Activated T-helper 17 cell treated with anti-CD3 and anti-CD28 coated beads, Interleukin-2, amount 50 U/mL, for 72 hours (primary cell): Measurements from ENCODE around the gene MINAR2. TPM values are rescaled to one million over a fixed set of nuclear protein-coding genes. Genes with fewer than 3 reads are reported as not detected.
A peak's percentile ranks its signal among the peaks of the same experiment; 100 is the strongest.

Experiments used
- ATAC-seq: fragments of 150-1000 bp; cut with Tn5 transposase; replicated peaks from 2 replicates; pipeline ENCODE4 v1.10.0; 2021; ENCODE audit warnings: mild to moderate bottlenecking, moderate library complexity
- H3K27ac Mint-ChIP-seq: one replicate; pipeline ENCODE4 v1.8.0; 2022; ENCODE audit warnings: mixed read lengths
- H3K27me3 Mint-ChIP-seq: one replicate; pipeline ENCODE4 v1.8.0; 2022; ENCODE audit warnings: mixed read lengths
- H3K36me3 Mint-ChIP-seq: one replicate; pipeline ENCODE4 v1.8.0; 2022; ENCODE audit warnings: low read depth, mild to moderate bottlenecking, mixed read lengths
- H3K4me1 Mint-ChIP-seq: one replicate; pipeline ENCODE4 v1.8.0; 2022; ENCODE audit warnings: mixed read lengths
- H3K4me3 Mint-ChIP-seq: one replicate; pipeline ENCODE4 v1.8.0; 2022; ENCODE audit warnings: mild to moderate bottlenecking, mixed read lengths
- H3K9me3 Mint-ChIP-seq: one replicate; pipeline ENCODE4 v1.8.0; 2022; ENCODE audit warnings: mixed read lengths
- total RNA-seq, 2 donors: library from RNA; stranded (reverse); gene quantifications; one replicate each; pipeline ENCODE4 v1.2.3, GENCODE V29; 2022

Gene MINAR2
- total RNA-seq, 2 donors from 2014 or later: 0.13 TPM; not detected in 1

DNA sequence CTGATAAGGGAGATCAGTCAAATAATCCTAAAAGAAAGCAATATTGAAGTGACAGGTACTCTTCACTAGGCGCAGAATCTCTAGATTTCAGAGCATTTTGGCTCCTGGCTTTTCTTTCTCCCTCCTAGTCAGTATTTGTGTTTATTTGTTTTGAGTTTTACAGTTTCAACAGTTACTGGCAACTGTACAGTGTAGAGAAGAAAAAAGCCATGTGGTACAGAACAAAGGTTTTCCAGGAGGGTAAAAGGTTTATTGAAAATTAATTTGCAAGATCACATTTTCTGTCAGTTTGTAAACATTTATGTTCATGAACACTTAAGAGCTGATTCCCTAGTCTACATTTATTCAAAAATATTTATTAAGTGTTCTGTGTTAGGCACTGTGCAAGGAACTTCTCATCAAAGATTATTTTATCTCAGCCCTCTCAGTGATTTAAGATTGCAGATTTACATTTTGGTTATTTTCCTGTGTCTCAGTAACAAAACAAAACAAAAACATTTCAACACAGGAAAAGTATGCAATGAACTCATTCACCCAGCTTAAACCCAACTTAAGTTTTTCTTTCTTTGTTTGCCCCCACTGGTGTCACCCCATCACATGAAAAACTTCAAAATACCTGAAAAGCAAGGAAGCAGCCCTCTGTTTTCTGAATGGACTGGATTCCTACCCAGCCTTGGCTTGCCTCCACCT is 12.9 kb downstream of the MINAR2 start:
- Mint-ChIP-seq H3K4me3 (no peak overlapping the region), H3K9me3 (no peaks in the 10 kb centered on the region), H3K36me3 (no peaks in the 10 kb centered on the region), H3K27ac (no peak overlapping the region), H3K27me3 (peaks cover 11% of the 10 kb centered on the region), H3K4me1 (no peaks in the 10 kb centered on the region)
- no peak for ATAC-seq

DNA sequence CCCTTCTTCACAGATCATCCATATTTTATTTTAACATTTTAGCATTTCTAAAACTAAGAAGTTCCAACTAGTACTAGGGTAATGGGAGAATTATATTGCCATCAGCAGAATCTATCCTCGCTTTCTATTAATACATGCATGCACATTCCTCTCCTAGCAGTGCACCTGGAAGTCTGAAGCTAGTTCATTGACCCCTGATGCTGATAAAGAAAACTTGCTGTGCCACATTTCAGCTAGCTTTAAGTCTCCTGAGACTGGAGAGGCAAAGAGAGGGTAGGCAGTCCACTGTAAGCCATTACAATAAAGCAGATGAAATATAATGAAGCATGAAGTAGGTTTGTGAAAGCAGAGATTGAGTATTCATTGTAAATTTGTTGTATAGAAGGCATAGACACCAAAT is 15.8 kb downstream of the MINAR2 start:
- no peak overlapping the region for H3K4me3 Mint-ChIP-seq
- no peaks in the 10 kb centered on the region for H3K9me3 Mint-ChIP-seq
- H3K4me1 Mint-ChIP-seq: no peaks in the 10 kb centered on the region
- H3K27ac Mint-ChIP-seq: no peak overlapping the region
- H3K27me3 Mint-ChIP-seq: peaks cover 3% of the 10 kb centered on the region
- H3K36me3 Mint-ChIP-seq: no peaks in the 10 kb centered on the region
- ATAC-seq: no peak

DNA sequence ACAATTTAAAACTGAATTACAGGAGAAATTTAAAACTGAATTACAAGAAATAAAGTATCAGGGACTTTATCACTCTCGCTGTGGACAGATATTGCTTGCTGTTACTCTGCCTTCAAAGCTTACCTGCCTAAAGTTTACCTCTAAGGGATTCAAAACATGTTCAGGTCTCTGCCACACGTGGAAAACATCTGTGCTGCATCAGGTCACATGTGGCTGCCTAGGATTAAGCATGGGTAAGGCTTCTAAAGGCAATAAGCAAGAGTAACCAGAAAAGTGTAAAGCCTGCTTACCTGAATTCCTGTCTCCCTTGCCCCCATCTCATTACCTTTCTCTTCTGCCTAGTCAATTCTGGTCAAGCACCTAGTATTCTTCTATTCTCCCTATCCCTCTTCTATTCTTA is 18.9 kb downstream of the MINAR2 start:
- no peaks in the 10 kb centered on the region for H3K36me3 Mint-ChIP-seq
- no peaks in the 10 kb centered on the region for H3K9me3 Mint-ChIP-seq
- no peaks in the 10 kb centered on the region for H3K27me3 Mint-ChIP-seq
- no peak overlapping the region for H3K27ac Mint-ChIP-seq
- H3K4me3 Mint-ChIP-seq: no peak overlapping the region
- no peaks in the 10 kb centered on the region for H3K4me1 Mint-ChIP-seq
- no peak for ATAC-seq

DNA sequence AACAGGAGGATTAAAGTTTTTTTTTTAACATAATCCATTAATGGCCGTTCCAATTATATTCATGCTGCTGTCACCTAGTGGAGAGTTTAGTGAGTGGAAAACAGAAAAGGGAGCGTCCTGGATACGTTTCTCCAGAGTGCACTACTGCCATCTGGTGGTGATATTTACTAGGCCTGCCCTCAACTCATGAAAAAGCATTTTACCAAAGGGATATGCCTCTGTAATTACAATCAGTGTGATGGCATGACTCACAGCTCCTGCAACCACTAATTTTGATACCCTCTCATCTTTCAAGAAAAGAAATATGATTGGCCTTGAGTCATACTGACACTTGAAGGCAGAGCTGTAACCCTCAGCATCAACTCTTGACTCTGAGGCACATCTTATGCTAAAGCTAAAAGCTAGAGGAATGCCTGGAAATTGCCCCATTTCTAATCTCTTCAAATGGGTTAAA is 20.1 kb downstream of the MINAR2 start:
- Mint-ChIP-seq H3K27me3 (no peaks in the 10 kb centered on the region), H3K4me1 (no peaks in the 10 kb centered on the region), H3K9me3 (no peaks in the 10 kb centered on the region), H3K36me3 (no peaks in the 10 kb centered on the region), H3K4me3 (no peak overlapping the region), H3K27ac (no peak overlapping the region)
- peak; percentile 96 for ATAC-seq

DNA sequence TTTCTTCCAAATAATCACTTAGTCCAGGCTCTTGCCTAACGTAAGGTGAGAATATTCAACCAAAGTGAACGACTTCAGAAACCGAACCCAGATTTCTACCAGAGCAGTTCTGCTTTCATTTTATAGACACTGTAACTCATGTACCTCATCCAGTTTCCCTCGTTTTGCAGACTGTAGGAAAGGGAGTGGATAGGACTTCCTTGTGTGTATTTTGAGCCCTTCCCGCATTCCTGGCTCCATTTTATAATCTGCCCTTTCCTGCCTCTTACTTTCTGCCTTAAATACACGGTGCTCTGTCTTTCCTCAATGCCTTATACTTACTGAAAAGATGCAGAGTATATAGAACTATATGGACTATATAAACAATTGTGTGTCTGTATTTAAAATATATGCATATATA is 20.8 kb downstream of the MINAR2 start:
- Mint-ChIP-seq H3K9me3 (no peaks in the 10 kb centered on the region), H3K36me3 (no peaks in the 10 kb centered on the region), H3K4me3 (no peak overlapping the region), H3K27ac (no peak overlapping the region), H3K27me3 (peaks cover 6% of the 10 kb centered on the region), H3K4me1 (no peaks in the 10 kb centered on the region)
- no peak for ATAC-seq

DNA sequence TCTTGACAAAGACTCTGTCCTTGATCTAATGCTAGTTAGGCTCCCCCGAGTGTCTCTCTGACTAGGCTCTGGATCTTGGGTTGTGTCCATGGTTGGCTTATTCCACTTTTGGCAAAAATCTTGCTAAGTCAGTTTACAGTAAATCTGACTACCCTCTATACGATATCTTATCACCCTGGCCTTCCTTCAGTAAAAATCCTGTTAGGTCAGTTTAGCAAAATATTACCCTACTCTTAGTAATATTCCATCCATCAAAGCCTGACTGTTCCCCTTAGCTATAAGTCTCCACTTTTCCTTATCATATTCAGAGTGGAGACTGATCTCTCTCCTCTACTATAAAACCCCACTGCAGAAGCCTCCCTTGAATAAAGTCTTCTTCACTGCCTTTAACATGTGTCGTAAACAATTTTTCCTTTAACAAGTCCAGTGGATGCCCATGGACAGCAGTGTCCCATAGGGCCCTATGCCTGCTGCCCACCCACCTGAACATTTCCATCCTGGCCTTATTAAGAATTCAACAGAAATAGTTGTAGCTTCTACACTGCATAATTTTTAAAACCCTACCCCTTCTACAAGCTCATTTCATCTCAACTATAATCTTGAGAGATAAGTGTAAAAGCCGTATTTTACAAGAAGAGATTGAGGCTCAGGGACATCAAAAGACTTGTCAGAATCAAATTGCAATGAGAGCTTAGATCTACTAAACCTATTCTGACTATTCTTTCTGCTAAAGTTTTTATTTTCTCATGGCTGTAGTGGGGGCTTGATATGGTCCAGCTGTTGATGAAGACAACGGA is 22.3 kb downstream of the MINAR2 start:
- no peak for ATAC-seq
- H3K27me3 Mint-ChIP-seq: peaks cover 6% of the 10 kb centered on the region
- H3K4me3 Mint-ChIP-seq: no peak overlapping the region
- no peak overlapping the region for H3K27ac Mint-ChIP-seq
- H3K9me3 Mint-ChIP-seq: no peaks in the 10 kb centered on the region
- H3K36me3 Mint-ChIP-seq: no peaks in the 10 kb centered on the region
- H3K4me1 Mint-ChIP-seq: no peaks in the 10 kb centered on the region

DNA sequence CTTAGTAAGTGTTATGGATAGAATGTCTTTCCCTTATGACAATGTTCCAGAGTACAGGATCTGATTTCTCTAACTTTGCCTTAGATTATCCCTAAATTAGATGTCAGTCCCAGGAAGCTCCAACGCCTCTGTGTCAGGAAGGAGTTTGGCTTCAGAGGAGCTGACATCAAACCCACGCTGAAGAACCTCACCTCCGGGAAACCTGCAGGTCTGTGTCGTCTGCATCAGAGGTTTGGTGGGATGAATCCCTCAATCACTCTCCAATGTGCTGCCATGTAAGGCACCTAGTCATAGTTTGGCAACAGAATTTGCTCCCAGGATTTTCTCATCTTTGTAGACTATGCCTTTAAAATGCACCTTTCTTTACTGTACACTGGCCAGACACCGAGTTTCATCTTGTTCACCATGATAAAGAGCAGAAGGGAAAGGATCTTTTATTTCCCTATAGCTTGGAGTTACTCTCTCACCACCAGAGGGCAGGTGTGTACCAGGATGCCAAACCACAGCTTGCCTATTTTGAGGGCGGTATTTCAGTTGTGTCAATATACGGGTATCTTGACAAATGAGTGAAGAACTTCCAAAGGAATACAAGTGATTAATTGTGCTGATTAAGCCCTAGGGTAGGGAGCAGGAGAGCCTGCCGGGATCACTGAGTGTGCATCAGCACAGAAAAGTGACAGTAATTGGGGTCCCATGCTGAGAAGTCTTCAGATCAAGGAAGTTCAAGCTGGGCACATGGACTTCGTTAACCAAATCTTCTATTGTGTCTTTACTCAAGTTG is 23.4 kb downstream of the MINAR2 start:
- no peak overlapping the region for H3K4me3 Mint-ChIP-seq
- ATAC-seq: peak; percentile 41
- no peaks in the 10 kb centered on the region for H3K36me3 Mint-ChIP-seq
- H3K4me1 Mint-ChIP-seq: no peaks in the 10 kb centered on the region
- no peaks in the 10 kb centered on the region for H3K9me3 Mint-ChIP-seq
- H3K27ac Mint-ChIP-seq: no peak overlapping the region
- peaks cover 6% of the 10 kb centered on the region for H3K27me3 Mint-ChIP-seq

DNA sequence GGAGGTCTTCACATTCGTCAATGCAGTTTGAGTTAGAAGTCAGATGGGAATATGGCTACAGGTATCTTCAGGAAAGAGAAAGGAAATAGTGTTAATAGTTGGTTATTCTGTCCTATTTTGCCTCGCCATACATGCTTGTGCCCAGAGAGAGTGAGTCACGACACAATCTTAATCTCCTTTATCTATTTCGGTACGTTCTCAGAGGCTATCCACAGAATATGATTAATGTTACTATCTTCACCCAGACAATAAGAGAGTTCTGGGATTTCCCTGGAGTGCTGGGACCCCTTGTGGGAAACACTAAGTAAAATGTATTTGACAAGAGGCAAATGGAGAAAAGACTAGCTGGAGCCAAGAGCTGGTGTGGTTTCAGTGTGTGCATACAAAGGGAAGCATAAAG is 25.5 kb downstream of the MINAR2 start:
- Mint-ChIP-seq H3K27me3 (peaks cover 6% of the 10 kb centered on the region), H3K9me3 (no peaks in the 10 kb centered on the region), H3K4me1 (no peaks in the 10 kb centered on the region), H3K27ac (no peak overlapping the region), H3K4me3 (no peak overlapping the region), H3K36me3 (no peaks in the 10 kb centered on the region)
- no peak for ATAC-seq

DNA sequence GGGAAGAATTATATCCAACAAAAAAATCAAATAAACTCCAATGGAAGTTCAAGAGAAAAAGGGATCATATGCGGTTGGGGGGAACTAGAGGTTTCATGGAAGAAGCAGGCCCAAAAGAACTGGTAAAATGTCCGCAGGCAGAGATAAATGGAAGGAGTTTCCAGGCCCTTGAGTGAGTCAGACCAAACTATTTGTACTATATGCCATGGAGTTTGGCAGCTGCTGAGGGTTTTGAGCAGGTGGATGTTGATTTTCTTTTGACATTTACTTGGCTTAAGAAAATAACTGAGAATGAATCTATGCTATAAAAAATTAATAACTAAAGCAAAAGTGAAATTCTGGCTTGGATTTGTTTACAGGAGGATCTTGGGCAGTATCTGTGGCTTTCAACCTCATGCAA is 33.7 kb downstream of the MINAR2 start:
- peaks cover 16% of the 10 kb centered on the region for H3K27me3 Mint-ChIP-seq
- H3K27ac Mint-ChIP-seq: no peak overlapping the region
- no peaks in the 10 kb centered on the region for H3K36me3 Mint-ChIP-seq
- no peak for ATAC-seq
- H3K4me1 Mint-ChIP-seq: no peaks in the 10 kb centered on the region
- H3K9me3 Mint-ChIP-seq: no peaks in the 10 kb centered on the region
- H3K4me3 Mint-ChIP-seq: no peak overlapping the region

DNA sequence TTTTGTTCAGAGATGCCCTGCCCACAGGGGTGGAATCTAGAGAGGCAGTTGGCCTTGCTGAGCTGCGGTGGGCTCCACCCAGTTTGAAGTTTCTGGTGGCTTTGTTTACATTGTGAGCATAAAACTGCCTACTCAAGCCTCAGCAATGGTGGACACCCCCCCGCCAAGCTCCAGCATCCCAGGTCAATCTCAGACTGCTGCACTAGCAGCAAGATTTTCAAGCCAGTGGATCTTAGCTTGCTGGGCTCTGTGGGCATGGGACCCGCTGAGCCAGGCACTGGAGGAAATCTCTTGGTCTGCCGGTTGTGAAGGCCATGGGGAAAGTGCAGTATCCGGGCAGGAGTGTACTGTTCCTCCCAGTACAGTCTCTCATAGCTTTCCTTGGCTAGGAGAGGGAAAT is 55.5 kb downstream of the MINAR2 start:
- Mint-ChIP-seq H3K4me1 (no peaks in the 10 kb centered on the region), H3K27ac (no peak overlapping the region), H3K36me3 (no peaks in the 10 kb centered on the region), H3K9me3 (peaks cover 11% of the 10 kb centered on the region), H3K4me3 (no peak overlapping the region), H3K27me3 (peaks cover 8% of the 10 kb centered on the region)
- ATAC-seq: no peak

DNA sequence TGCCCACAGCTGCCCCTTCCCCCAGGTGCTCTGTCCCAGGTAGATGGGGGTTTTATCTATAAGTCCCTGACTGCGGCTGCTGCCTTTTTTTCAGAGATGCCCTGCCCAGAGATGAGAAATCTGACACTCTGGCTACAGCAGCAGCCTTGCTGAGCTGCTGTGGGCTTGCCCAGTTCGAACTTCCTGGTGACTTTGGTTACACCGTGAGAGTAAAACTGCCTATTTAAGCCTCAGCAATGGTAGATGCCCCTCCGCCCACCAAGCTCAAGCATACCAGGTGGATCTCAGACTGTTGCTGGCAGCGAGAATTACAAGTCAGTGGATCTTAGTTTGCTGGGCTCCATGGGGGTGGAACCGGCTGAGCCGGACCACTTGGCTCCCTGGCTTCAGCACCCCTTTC is 56.8 kb downstream of the MINAR2 start:
- Mint-ChIP-seq H3K36me3 (no peaks in the 10 kb centered on the region), H3K9me3 (peaks cover 6% of the 10 kb centered on the region), H3K27me3 (peaks cover 15% of the 10 kb centered on the region), H3K4me1 (no peaks in the 10 kb centered on the region), H3K4me3 (no peak overlapping the region), H3K27ac (no peak overlapping the region)
- no peak for ATAC-seq

DNA sequence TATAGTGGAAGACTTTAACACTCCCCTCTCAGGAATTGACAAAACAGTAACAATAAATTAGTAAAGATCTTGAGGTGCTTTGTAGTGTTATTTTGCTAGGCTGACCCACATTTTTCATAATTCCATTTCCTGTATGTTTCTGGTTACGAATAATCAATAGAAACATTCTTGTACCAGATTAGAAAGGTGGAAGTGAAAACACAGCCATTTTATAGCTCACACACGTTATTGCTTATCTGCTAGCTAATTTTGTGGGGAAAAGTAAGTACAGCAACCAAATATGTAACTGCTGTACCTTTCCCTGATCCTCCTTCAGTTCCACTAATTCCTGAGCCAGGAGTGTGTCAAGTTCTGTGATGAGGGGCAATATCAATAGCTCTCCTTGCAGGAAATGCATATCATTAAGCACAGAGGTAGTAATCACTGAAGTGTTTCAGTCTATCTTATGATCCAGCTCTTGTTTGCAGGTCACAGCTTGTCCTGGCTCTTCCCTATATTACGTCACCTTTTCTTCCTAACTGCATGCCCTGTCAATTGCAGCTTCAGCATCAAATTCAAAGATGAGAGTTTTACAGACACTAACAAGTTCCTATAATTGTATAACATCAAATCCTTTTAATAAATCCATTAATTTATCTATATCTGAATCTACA is 59.4 kb downstream of the MINAR2 start:
- Mint-ChIP-seq H3K27ac (no peak overlapping the region), H3K36me3 (no peaks in the 10 kb centered on the region), H3K4me1 (no peaks in the 10 kb centered on the region), H3K9me3 (peaks cover 3% of the 10 kb centered on the region), H3K27me3 (peaks cover 15% of the 10 kb centered on the region), H3K4me3 (no peak overlapping the region)
- ATAC-seq: no peak
